ENCODE measurements around the gene FHAD1.

GRCh38 chr1:15428815-15429435 lies 181.9 kb downstream of the FHAD1 start:
- TF ChIP-seq, protein P1, sequence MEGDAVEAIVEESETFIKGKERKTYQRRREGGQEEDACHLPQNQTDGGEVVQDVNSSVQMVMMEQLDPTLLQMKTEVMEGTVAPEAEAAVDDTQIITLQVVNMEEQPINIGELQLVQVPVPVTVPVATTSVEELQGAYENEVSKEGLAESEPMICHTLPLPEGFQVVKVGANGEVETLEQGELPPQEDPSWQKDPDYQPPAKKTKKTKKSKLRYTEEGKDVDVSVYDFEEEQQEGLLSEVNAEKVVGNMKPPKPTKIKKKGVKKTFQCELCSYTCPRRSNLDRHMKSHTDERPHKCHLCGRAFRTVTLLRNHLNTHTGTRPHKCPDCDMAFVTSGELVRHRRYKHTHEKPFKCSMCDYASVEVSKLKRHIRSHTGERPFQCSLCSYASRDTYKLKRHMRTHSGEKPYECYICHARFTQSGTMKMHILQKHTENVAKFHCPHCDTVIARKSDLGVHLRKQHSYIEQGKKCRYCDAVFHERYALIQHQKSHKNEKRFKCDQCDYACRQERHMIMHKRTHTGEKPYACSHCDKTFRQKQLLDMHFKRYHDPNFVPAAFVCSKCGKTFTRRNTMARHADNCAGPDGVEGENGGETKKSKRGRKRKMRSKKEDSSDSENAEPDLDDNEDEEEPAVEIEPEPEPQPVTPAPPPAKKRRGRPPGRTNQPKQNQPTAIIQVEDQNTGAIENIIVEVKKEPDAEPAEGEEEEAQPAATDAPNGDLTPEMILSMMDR (IDR thresholded peaks at IDR 0.05), result no peak
- TF ChIP-seq POLR2A (IDR thresholded peaks at IDR 0.05), result no peak
